ENCODE data around the gene GGA2.
"Not testable (repeated sequence)": the region's sequence is repeated elsewhere in the genome, so short reads cannot be mapped to it uniquely, and the experiment has no call there.

GGA2 gene

GRCh38 chr16:23485257-23485614 is 25.1 kb downstream of the GGA2 start:
- Histone ChIP-seq H3K79me2 (ENCODE audit: insufficient read depth, low read length) (no peaks in the 10 kb centered on the region), H3K4me3 (ENCODE audit: low read length, poor library complexity, severe bottlenecking) (no peak overlapping the region), H3K27me3 (ENCODE audit: insufficient read depth, low read length, poor library complexity, severe bottlenecking) (no peaks in the 10 kb centered on the region), H3K4me2 (ENCODE audit: low read depth, low read length, poor library complexity, severe bottlenecking) (no peak overlapping the region), H3F3A (ENCODE audit: low read depth) (no peaks in the 10 kb centered on the region), H4K20me1 (ENCODE audit: insufficient read depth, low read length, poor library complexity, severe bottlenecking) (no peaks in the 10 kb centered on the region), H3K36me3 (ENCODE audit: insufficient read depth, low read length) (no peaks in the 10 kb centered on the region), H2AFZ (ENCODE audit: low read length) (no peak overlapping the region), H3K9me3 (ENCODE audit: insufficient read depth, low read depth, low read length) (no peaks in the 10 kb centered on the region), H3K9me2 (replicated peaks; ENCODE audit: low read depth, low read length) (no peaks in the 10 kb centered on the region), H3K9ac (ENCODE audit: low read depth, low read length, poor library complexity, severe bottlenecking) (no peak overlapping the region), H3K4me1 (ENCODE audit: insufficient read depth, low read length, poor library complexity, severe bottlenecking) (peaks cover 5% of the 10 kb centered on the region)
- TF ChIP-seq CTCF (conservative IDR thresholded peaks at IDR 0.05; ENCODE audit: low read length) (no peak), EZH2phosphoT487 (IDR thresholded peaks at IDR 0.05; ENCODE audit: borderline replicate concordance) (no peak)

GRCh38 chr16:23484510-23485256 is 25.6 kb downstream of the GGA2 start:
- no peaks in the 10 kb centered on the region for H3K9me3 ChIP-seq (ENCODE audit: insufficient read depth, low read depth, low read length)
- no peak overlapping the region for H3K4me3 ChIP-seq (ENCODE audit: low read length, poor library complexity, severe bottlenecking)
- TF ChIP-seq EZH2phosphoT487 (IDR thresholded peaks at IDR 0.05; ENCODE audit: borderline replicate concordance) = no peak
- TF ChIP-seq CTCF (conservative IDR thresholded peaks at IDR 0.05; ENCODE audit: low read length) = no peak
- H2AFZ ChIP-seq (ENCODE audit: low read length) = no peak overlapping the region
- H3K9ac ChIP-seq (ENCODE audit: low read depth, low read length, poor library complexity, severe bottlenecking) = no peak overlapping the region
- no peaks in the 10 kb centered on the region for H3K27me3 ChIP-seq (ENCODE audit: insufficient read depth, low read length, poor library complexity, severe bottlenecking)
- H3K4me1 ChIP-seq (ENCODE audit: insufficient read depth, low read length, poor library complexity, severe bottlenecking) = peaks cover 5% of the 10 kb centered on the region
- H3K4me2 ChIP-seq (ENCODE audit: low read depth, low read length, poor library complexity, severe bottlenecking) = no peak overlapping the region
- H4K20me1 ChIP-seq (ENCODE audit: insufficient read depth, low read length, poor library complexity, severe bottlenecking) = no peaks in the 10 kb centered on the region
- H3K9me2 ChIP-seq (replicated peaks; ENCODE audit: low read depth, low read length) = no peaks in the 10 kb centered on the region
- H3F3A ChIP-seq (ENCODE audit: low read depth) = no peaks in the 10 kb centered on the region
- H3K36me3 ChIP-seq (ENCODE audit: insufficient read depth, low read length) = no peaks in the 10 kb centered on the region
- H3K79me2 ChIP-seq (ENCODE audit: insufficient read depth, low read length) = no peaks in the 10 kb centered on the region

- not testable (repeated sequence) for H3K9me3 ChIP-seq (ENCODE audit: insufficient read depth, low read depth, low read length); H3K9me2 ChIP-seq (replicated peaks; ENCODE audit: low read depth, low read length); H3K36me3 ChIP-seq (ENCODE audit: insufficient read depth, low read length); H3F3A ChIP-seq (ENCODE audit: low read depth); H3K27me3 ChIP-seq (ENCODE audit: insufficient read depth, low read length, poor library complexity, severe bottlenecking); H3K79me2 ChIP-seq (ENCODE audit: insufficient read depth, low read length); H4K20me1 ChIP-seq (ENCODE audit: insufficient read depth, low read length, poor library complexity, severe bottlenecking); H3K4me2 ChIP-seq (ENCODE audit: low read depth, low read length, poor library complexity, severe bottlenecking); H3K9ac ChIP-seq (ENCODE audit: low read depth, low read length, poor library complexity, severe bottlenecking); H3K4me3 ChIP-seq (ENCODE audit: low read length, poor library complexity, severe bottlenecking); H2AFZ ChIP-seq (ENCODE audit: low read length); H3K4me1 ChIP-seq (ENCODE audit: insufficient read depth, low read length, poor library complexity, severe bottlenecking)
Observed at GRCh38 chr16:23483492-23483891, 26.8 kb downstream of the GGA2 start.

- Histone ChIP-seq H3K4me2 (ENCODE audit: low read depth, low read length, poor library complexity, severe bottlenecking) (no peak overlapping the region), H3K9me2 (replicated peaks; ENCODE audit: low read depth, low read length) (no peaks in the 10 kb centered on the region), H3K79me2 (ENCODE audit: insufficient read depth, low read length) (no peaks in the 10 kb centered on the region), H3K9ac (ENCODE audit: low read depth, low read length, poor library complexity, severe bottlenecking) (no peak overlapping the region), H2AFZ (ENCODE audit: low read length) (no peak overlapping the region), H4K20me1 (ENCODE audit: insufficient read depth, low read length, poor library complexity, severe bottlenecking) (no peaks in the 10 kb centered on the region), H3K9me3 (ENCODE audit: insufficient read depth, low read depth, low read length) (no peaks in the 10 kb centered on the region), H3F3A (ENCODE audit: low read depth) (no peaks in the 10 kb centered on the region), H3K27me3 (ENCODE audit: insufficient read depth, low read length, poor library complexity, severe bottlenecking) (no peaks in the 10 kb centered on the region), H3K36me3 (ENCODE audit: insufficient read depth, low read length) (no peaks in the 10 kb centered on the region), H3K4me3 (ENCODE audit: low read length, poor library complexity, severe bottlenecking) (no peak overlapping the region), H3K4me1 (ENCODE audit: insufficient read depth, low read length, poor library complexity, severe bottlenecking) (peaks cover 5% of the 10 kb centered on the region)
- no peak for TF ChIP-seq CTCF (conservative IDR thresholded peaks at IDR 0.05; ENCODE audit: low read length)
- TF ChIP-seq EZH2phosphoT487 (IDR thresholded peaks at IDR 0.05; ENCODE audit: borderline replicate concordance) = no peak
Observed at GRCh38 chr16:23482778-23483177, 27.5 kb downstream of the GGA2 start.

Measured in Loucy (cell line).